SJSA1 (cell line): Measurements from ENCODE around the gene NTNG1. TPM values are rescaled to one million over a fixed set of nuclear protein-coding genes. Genes with fewer than 3 reads are reported as not detected.

Source experiments
- DNase-seq, 2 experiments: peaks; one replicate each; pipeline ENCODE4 v3.0.0-alpha.2; 2015 to 2020; ENCODE audit warnings: low spot score in 2 of 2, low read depth in 1 of 2
- H3K27ac ChIP-seq: fragments of 250-450 bp; sonication (Bioruptor Pico); 2 replicates; pipeline ENCODE4 v1.5.1; 2020; ENCODE audit warnings: mild to moderate bottlenecking, moderate library complexity
- H3K27me3 ChIP-seq: fragments of 250-450 bp; sonication (Bioruptor Pico); replicated peaks from 2 replicates; pipeline ENCODE4 v1.5.1; 2020; ENCODE audit warnings: mild to moderate bottlenecking, moderate library complexity
- H3K36me3 ChIP-seq: fragments of 250-450 bp; sonication (Bioruptor Pico); 2 replicates; pipeline ENCODE4 v1.5.1; 2020; ENCODE audit warnings: mild to moderate bottlenecking
- H3K4me1 ChIP-seq: fragments of 250-450 bp; sonication (Bioruptor Pico); replicated peaks from 2 replicates; pipeline ENCODE4 v1.6.1; 2021; ENCODE audit warnings: mild to moderate bottlenecking
- H3K4me3 ChIP-seq: fragments of 250-450 bp; sonication (Bioruptor Pico); 2 replicates; pipeline ENCODE4 v1.5.1; 2020; ENCODE audit warnings: mild to moderate bottlenecking
- H3K9me3 ChIP-seq: fragments of 250-450 bp; sonication (Bioruptor Pico); replicated peaks from 2 replicates; pipeline ENCODE4 v1.5.1; 2020; ENCODE audit warnings: mild to moderate bottlenecking
- total RNA-seq: library from RNA; depleted of rRNA; stranded (reverse); fragments of >200 nt; shearing (Covaris generic); gene quantifications from 2 replicates; pipeline ENCODE4 v1.2.3, GENCODE V29; 2014

Gene NTNG1
- total RNA-seq, 1 experiment from 2014 or later, result not detected

DNA sequence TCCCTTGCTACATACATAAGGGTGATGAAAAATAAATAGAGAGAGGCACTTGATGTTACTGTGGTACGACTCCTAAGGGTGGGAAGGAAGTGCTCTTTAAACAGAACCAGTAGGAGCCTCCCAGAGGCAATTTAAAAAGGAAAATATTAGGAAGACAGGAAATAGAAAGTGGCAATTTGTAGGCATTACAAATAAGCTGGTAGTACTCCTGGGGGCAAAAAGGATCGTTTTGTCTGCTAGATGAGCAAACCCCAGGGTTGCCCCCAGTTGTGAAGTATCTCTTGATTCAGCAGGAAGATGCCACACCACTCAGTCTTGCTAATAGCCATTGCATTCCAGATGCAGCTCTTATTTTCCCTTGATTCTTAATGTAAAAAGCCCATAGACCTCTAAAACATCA is 303.0 kb downstream of the NTNG1 start:
- Histone ChIP-seq H3K4me1 (no peaks in the 10 kb centered on the region), H3K27me3 (no peaks in the 10 kb centered on the region; the same call in 1 of the 2 replicates), H3K9me3 (no peaks in the 10 kb centered on the region), H3K27ac (no peak overlapping the region), H3K4me3 (no peak overlapping the region), H3K36me3 (no peaks in the 10 kb centered on the region)
- DNase-seq, result no peak

GRCh38 chr1:107444302-107444701 is 303.5 kb downstream of the NTNG1 start:
- DNase-seq, result no peak
- no peaks in the 10 kb centered on the region for H3K9me3 ChIP-seq
- no peak overlapping the region for H3K4me3 ChIP-seq
- H3K36me3 ChIP-seq, result no peaks in the 10 kb centered on the region
- no peak overlapping the region for H3K27ac ChIP-seq
- no peaks in the 10 kb centered on the region; the same call in 1 of the 2 replicates for H3K27me3 ChIP-seq
- H3K4me1 ChIP-seq, result no peaks in the 10 kb centered on the region

DNA sequence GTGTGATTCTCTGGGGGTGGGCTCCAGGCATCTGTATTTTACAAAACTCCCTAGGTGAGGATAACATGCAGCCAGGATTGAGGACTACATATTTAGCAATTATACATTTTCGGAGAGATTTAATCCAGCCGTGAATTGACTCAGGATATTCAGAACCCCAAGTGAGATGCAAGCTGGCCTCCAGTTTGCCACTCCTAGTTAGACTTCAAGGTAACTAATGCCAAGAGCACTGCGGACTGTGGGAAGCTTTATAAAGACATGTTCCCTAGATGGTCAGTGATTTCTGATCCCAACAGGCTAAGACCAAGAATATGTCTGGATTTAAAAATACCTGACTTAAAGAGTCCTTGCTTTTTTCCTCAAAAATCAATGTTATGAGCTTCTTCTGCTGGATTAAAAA is 308.5 kb downstream of the NTNG1 start:
- Histone ChIP-seq H3K9me3 (no peaks in the 10 kb centered on the region), H3K27me3 (no peaks in the 10 kb centered on the region; the same call in 1 of the 2 replicates), H3K36me3 (no peaks in the 10 kb centered on the region), H3K4me3 (no peak overlapping the region), H3K4me1 (no peaks in the 10 kb centered on the region), H3K27ac (no peak overlapping the region)
- DNase-seq, result no peak

DNA sequence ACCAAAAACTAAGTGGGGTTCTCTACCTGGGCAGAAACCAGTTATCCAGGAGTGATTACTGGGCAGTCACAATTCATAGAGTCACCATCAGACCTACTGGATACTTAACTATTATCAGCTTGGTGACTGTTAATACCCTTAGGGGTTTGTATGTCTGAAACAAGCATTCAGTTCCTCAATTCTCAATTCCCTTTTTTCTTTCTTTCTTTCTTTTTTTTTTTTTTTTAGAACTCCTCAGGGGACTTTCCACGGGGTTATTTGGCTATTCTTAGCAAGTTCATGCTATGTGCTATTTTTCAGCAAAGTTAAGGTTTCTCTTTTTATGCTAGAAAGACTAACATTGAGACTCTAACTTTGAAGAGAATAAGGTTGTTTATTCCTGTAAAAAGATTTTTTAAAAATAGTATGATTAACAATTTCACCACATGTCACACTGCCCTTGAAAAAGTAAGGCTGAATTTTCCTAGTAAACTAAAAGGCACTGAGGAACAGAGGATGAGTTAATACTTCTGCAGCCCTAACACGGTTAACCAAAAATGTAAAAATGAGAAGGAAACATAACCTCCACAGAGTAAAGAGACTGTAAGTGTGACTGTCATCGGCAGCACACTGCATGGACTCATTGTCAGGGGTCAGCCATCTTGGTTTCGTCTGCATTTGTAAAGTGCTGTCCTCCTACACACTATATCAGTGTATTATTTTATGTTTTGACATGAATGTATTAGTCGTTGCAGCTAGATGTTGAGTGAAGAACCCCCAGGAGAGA is 310.2 kb downstream of the NTNG1 start:
- no peak overlapping the region for H3K27ac ChIP-seq
- no peaks in the 10 kb centered on the region for H3K4me1 ChIP-seq
- no peak for DNase-seq
- no peak overlapping the region for H3K4me3 ChIP-seq
- no peaks in the 10 kb centered on the region for H3K36me3 ChIP-seq
- H3K27me3 ChIP-seq, result no peaks in the 10 kb centered on the region; the same call in 1 of the 2 replicates
- H3K9me3 ChIP-seq, result no peaks in the 10 kb centered on the region

DNA sequence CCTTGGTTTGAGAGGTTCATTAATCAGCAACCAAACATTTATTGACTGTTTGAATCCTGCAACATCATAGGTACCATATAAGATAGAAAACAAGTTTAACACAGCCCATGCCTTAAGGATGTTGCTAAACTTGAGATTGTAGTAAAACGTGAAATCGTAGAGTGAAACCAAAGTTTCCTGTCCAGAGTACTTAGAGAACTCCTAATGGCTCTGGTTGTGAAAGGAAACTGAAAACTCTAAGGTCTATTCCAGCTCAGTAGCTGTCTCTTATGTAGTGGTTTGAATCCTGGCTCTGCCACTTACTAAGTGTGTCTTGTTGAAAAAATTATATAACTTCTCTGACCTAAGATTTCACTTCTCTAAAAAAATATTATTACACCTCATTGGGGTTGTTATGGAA is 310.9 kb downstream of the NTNG1 start:
- Histone ChIP-seq H3K4me1 (no peaks in the 10 kb centered on the region), H3K36me3 (no peaks in the 10 kb centered on the region), H3K27ac (no peak overlapping the region), H3K9me3 (no peaks in the 10 kb centered on the region), H3K27me3 (no peaks in the 10 kb centered on the region; the same call in 1 of the 2 replicates), H3K4me3 (no peak overlapping the region)
- no peak for DNase-seq

GRCh38 chr1:107454791-107455190 is 314.0 kb downstream of the NTNG1 start:
- no peak overlapping the region for H3K4me3 ChIP-seq
- H3K27ac ChIP-seq, result no peak overlapping the region
- no peaks in the 10 kb centered on the region for H3K36me3 ChIP-seq
- no peaks in the 10 kb centered on the region for H3K27me3 ChIP-seq
- H3K4me1 ChIP-seq, result no peaks in the 10 kb centered on the region
- H3K9me3 ChIP-seq, result no peaks in the 10 kb centered on the region
- no peak for DNase-seq

- no peaks in the 10 kb centered on the region for H3K9me3 ChIP-seq
- no peaks in the 10 kb centered on the region for H3K36me3 ChIP-seq
- H3K27me3 ChIP-seq, result no peaks in the 10 kb centered on the region
- no peak for DNase-seq
- no peak overlapping the region for H3K27ac ChIP-seq
- H3K4me1 ChIP-seq, result no peaks in the 10 kb centered on the region
- no peak overlapping the region for H3K4me3 ChIP-seq
Measured at GRCh38 chr1:107457989-107458388, 317.1 kb downstream of the NTNG1 start.

GRCh38 chr1:107459204-107459904 is 318.5 kb downstream of the NTNG1 start:
- no peak for DNase-seq
- H3K4me1 ChIP-seq, result no peaks in the 10 kb centered on the region
- no peaks in the 10 kb centered on the region for H3K9me3 ChIP-seq
- H3K27me3 ChIP-seq, result no peaks in the 10 kb centered on the region
- no peak overlapping the region for H3K27ac ChIP-seq
- no peak overlapping the region for H3K4me3 ChIP-seq
- H3K36me3 ChIP-seq, result no peaks in the 10 kb centered on the region

DNA sequence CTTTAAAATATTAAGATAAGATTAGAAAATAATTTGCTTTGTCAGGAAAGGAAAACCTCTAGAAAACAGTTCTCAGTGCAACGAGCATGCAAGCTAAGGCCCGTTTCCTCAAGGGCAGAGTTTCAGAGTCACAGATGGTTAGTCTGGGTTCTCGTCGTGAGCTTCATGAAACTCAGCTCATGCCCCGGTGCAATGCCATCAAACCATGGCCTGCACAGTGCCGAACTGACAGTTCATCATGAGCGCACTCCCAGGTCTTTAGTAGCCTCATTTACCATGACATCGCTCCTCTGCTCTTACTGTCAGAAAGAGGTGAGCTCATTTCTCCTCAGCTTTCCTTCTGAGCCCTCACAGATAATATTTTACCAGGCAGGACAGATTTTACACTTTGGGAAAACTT is 319.2 kb downstream of the NTNG1 start:
- no peak overlapping the region for H3K27ac ChIP-seq
- H3K4me3 ChIP-seq, result no peak overlapping the region
- H3K9me3 ChIP-seq, result no peaks in the 10 kb centered on the region
- no peaks in the 10 kb centered on the region for H3K36me3 ChIP-seq
- no peaks in the 10 kb centered on the region for H3K4me1 ChIP-seq
- H3K27me3 ChIP-seq, result no peaks in the 10 kb centered on the region
- no peak for DNase-seq

GRCh38 chr1:107464827-107465226 is 324.0 kb downstream of the NTNG1 start:
- H3K4me3 ChIP-seq, result no peak overlapping the region
- no peaks in the 10 kb centered on the region for H3K36me3 ChIP-seq
- DNase-seq, result no peak
- H3K27me3 ChIP-seq, result no peaks in the 10 kb centered on the region
- no peaks in the 10 kb centered on the region for H3K4me1 ChIP-seq
- H3K27ac ChIP-seq, result no peak overlapping the region
- no peaks in the 10 kb centered on the region for H3K9me3 ChIP-seq

- DNase-seq, result no peak
- no peaks in the 10 kb centered on the region for H3K9me3 ChIP-seq
- H3K4me1 ChIP-seq, result no peaks in the 10 kb centered on the region
- no peak overlapping the region for H3K27ac ChIP-seq
- H3K4me3 ChIP-seq, result no peak overlapping the region
- H3K27me3 ChIP-seq, result no peaks in the 10 kb centered on the region
- no peaks in the 10 kb centered on the region for H3K36me3 ChIP-seq
Measured at GRCh38 chr1:107467286-107467685, 326.4 kb downstream of the NTNG1 start.

- no peak for DNase-seq
- no peaks in the 10 kb centered on the region for H3K9me3 ChIP-seq
- H3K27me3 ChIP-seq, result no peaks in the 10 kb centered on the region
- H3K4me3 ChIP-seq, result no peak overlapping the region
- no peaks in the 10 kb centered on the region for H3K4me1 ChIP-seq
- H3K36me3 ChIP-seq, result no peaks in the 10 kb centered on the region
- H3K27ac ChIP-seq, result no peak overlapping the region
Measured at GRCh38 chr1:107467811-107468210, 327.0 kb downstream of the NTNG1 start.

- Histone ChIP-seq H3K4me1 (no peaks in the 10 kb centered on the region), H3K27ac (no peak overlapping the region), H3K27me3 (no peaks in the 10 kb centered on the region), H3K36me3 (no peaks in the 10 kb centered on the region), H3K9me3 (no peaks in the 10 kb centered on the region), H3K4me3 (no peak overlapping the region)
- DNase-seq, result no peak
Measured at GRCh38 chr1:107473065-107473464, 332.2 kb downstream of the NTNG1 start.

DNA sequence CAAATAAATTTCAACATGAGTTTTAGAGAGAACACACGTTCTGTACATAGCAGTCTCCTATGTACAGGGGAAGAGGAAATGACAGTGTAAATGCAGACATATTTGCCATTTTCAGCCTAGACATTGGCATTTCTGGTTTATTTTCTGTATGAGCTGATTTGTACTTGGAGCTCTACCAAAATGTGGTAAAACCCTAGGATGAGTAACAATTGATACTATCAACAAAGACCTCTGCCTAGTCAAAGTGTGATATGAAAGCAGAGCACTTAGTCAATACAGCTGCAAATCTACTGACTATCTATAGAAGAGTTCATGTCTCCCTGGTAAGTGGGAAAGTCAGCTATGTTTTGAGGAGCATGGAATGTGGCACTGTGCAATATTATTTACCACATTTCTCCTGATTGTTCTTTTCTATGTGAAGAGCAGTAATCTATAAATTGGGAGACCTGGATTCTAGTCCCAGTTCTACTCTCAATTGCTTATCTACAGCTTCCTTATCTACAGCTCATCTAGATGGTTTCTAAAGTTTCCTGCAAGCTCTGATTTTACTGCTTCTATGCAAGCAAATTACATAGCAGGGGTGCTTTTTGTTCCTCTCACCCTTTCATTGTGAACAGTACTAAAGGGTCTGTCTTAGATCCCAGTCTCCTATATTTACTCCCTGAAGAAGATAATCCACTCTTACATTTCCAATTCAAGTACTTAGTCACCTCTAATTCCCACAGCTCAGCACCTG is 334.2 kb downstream of the NTNG1 start:
- no peaks in the 10 kb centered on the region for H3K27me3 ChIP-seq
- H3K9me3 ChIP-seq, result no peaks in the 10 kb centered on the region
- H3K4me1 ChIP-seq, result no peaks in the 10 kb centered on the region
- no peak overlapping the region for H3K27ac ChIP-seq
- H3K4me3 ChIP-seq, result no peak overlapping the region
- DNase-seq, result no peak
- H3K36me3 ChIP-seq, result no peaks in the 10 kb centered on the region
